KBM-7 (cell line): ENCODE results near the gene ADGB.
"Not testable (repeated sequence)": the region's sequence is repeated elsewhere in the genome, so short reads cannot be mapped to it uniquely, and the experiment has no call there.

ENCODE experiments used
- DNase-seq: peaks from one replicate; pipeline ENCODE4 v3.0.0-alpha.2; 2015
- in situ Hi-C: fragments of 300-500 bp; cut with MboI; formaldehyde crosslinking; loops from 2 replicates; pipeline ENCODE4 v1.14.3; 2020; ENCODE audit warnings: low sequenced_read_pairs, low pct_unique_long_range_greater_than_20kb, mixed read lengths

The ADGB gene

GRCh38 chr6:146709036-146709622, 110.4 kb downstream of the ADGB start:
- DNase-seq, result no peak
- in situ Hi-C loops, result no loop called here

DNA sequence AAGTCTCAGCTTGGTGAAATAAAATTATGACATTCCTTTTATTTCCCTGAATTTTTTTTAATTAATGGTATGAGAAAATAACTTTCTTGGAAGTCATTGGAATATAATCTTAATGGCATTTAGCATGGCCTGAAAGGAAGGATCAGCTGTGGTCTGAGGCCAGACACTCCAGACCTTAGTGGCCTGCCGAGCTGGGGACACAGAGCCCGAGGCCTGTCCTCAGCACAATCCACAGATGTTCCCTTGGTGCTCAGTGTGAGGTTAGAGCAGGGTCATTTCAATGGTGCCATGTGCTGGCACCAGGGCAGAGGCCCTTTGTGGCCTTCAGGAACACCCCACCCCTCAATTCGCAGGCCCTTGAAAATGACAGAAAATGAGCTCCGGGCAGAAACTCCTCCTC, 120.6 kb downstream of the ADGB start:
- in situ Hi-C loops, result no loop called here
- DNase-seq, result no peak

DNA sequence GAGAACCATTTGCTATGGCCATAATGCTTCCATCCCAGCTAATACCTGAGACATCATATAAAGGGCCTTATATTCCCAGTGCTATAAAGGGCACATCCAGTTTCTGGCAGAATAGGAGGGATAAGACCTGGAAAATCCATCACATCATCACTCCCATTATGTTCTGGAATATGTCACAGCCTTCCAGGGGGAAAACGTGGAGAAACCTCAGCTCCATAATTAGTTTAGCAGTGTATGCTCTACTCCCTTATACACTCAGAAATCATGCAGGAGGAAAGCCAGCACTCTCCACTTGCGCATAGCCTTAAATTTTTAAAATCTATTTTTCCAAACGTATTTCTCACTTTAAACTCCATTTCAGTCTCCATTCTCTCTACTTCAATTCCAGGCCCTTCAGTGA, 140.9 kb downstream of the ADGB start:
- in situ Hi-C loops, result no loop called here
- DNase-seq, result no peak

DNA sequence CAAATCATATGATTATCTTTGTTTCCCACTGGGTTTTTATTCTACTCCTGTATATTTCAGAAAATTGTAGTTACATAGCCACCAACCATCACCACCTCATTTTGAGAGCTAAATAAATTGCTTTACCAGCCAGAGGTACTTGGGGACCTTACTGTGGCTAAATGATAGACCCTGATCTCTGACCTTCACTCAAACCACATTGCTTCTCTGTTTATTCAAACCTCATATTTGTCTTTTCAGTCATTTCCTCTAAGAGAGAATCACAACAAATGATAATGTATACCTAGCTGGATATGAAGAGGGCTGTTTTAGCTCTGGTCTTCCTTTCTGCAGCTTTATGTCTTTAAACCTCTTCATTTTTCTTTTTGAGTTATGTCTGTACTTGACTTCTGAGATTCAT, 142.8 kb downstream of the ADGB start:
- in situ Hi-C loops, result no loop called here
- DNase-seq, result no peak

DNA sequence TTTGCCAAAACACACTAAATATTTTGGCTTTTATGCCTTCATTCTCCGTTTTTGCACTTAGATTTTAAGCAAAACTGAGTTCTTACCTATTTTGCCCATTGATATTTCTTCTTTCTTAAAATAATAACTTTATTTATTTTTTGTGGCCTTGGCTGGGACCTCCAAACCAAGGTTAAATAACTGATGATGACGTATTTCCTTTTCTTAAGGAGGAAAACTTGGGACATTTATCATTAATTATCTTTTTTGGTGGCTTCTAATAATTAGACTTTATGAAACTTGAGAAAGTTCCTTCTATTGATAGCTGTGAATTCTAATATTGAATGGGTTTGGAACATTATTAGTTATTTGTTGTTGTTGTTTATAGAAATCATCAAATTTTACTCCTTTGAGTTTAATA, 154.5 kb downstream of the ADGB start:
- DNase-seq, result no peak
- in situ Hi-C loops, result no loop called here

DNA sequence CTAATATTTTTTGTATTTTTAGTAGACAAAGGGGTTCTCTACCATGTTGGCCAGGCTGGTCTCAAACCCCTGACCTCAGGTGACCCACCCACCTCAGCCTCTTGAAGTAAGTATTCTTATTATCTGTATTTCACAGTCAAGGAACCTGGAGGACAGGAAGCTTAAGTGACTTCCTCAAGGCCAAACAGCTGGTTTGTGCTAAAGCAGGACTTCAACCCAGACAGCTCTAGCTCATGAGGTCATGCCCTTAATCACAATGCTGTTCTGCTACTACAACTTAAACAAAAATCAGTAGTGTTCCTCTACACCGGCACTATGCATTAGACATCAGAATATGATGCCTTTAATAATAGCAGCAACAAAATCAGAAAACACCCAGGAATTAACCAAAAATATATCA, 168.9 kb downstream of the ADGB start:
- no peak for DNase-seq

GRCh38 chr6:146768722-146769121, 169.9 kb downstream of the ADGB start:
- in situ Hi-C loops, result no loop called here
- no peak for DNase-seq

More for the DNA sequence above, 168.9 kb downstream of the ADGB start:
- in situ Hi-C loops, result no loop called here

DNA sequence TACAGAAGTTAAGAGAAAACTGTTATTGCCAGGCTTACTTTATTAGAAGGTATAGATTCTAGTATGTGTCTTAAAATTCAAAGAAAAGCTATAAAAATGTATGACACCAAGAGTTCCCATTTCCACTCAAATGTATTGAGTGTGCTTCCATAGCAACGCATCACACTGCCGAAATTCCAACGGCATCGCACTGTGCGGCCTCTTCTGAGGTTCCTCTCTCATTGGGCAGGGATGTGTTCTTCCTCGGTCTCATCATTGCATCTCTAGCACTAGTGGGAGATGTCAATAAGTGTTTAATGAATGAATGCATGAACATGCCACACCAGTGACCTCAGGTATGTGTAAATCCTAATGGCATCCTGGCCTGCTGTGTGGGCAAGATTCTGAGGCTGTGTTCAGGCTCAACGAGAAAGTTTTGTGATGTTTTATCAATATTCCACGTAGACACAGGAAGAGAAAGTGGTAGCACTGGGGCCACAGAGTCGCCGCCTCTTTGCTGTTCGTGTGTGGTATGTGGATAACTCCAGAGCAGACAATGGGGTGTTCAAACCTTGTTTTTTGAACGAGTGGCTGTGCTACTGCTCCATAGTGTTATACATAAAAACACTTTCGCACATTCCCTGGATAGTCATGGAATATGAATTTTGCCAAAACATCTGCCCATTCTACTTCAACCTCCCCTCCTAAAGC, 171.6 kb downstream of the ADGB start:
- in situ Hi-C loops, result no loop called here
- DNase-seq, result peak; percentile 33

DNA sequence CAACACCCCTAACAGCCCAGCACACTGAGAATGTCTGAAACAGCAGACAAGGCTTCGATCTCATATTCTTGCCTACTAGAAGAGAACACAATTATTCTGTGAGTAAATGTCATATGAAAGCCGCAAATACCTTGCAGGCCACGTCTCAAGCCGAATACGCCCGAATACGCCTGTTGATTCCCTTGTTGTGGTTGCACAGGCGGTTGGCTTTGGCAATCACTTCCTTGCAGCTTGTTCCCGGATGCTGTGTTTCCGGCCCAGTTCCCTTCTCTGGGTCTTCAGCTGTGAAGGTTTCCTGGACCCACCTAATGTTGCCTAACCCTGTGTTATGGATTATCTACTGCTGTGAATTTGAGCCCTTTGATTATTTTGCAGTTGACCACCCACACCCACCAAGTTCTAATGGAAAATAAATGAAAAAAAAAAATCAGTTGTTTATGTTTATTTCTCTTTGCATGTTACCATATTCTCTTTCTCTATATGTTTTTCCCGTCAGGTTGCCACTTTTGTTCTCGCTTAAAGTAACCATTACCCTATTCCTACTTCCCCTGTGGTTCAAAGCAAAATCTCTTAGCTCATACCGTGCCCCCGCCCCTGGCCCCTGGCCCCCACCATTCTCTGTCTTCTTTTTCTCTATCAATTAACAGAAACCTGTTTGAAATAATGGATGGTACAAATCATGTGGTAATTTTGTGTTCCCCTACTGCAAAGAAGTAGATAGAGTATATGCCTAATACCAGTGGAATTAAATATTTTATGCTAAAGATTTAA, 172.4 kb downstream of the ADGB start:
- peak; percentile 94 for DNase-seq
- in situ Hi-C loops, result no loop called here

- in situ Hi-C loops, result no loop called here
- DNase-seq, result peak; percentile 31
Observed at GRCh38 chr6:146775220-146775619, 176.4 kb downstream of the ADGB start.

- DNase-seq, result no peak
- in situ Hi-C loops, result no loop called here
Observed at GRCh38 chr6:146781836-146782235, 183.1 kb downstream of the ADGB start.

- in situ Hi-C loops, result no loop called here
- peak; percentile 60 for DNase-seq
Observed at GRCh38 chr6:146785001-146785585, 186.3 kb downstream of the ADGB start.

- in situ Hi-C loops, result no loop called here
- no peak for DNase-seq
Observed at GRCh38 chr6:146787876-146788508, 189.2 kb downstream of the ADGB start.

DNA sequence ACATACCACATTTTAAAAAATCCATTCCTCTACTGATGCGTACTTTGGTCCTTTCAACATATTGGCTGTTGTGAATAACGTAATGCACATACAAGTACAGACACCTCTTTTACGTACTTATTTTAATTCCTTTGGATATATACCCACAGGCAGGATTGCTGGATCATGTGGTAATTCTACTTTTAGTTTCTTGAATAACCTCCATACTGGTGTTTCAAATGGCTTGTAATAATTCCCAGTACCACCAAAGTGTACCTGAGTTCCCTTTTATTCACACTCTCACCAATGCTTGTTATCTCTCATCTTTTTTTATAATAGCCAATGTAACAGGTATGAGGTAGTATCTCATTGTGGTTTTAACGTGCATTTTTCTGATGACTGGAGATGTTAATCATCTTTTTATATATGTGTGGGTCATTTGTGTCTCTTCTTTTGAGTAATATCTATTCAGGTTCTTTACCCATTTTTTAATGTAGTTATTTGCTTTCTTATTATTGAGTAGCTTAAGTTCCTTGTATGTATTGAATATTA, 191.9 kb downstream of the ADGB start:
- in situ Hi-C loops, result no loop called here
- DNase-seq, result no peak

DNA sequence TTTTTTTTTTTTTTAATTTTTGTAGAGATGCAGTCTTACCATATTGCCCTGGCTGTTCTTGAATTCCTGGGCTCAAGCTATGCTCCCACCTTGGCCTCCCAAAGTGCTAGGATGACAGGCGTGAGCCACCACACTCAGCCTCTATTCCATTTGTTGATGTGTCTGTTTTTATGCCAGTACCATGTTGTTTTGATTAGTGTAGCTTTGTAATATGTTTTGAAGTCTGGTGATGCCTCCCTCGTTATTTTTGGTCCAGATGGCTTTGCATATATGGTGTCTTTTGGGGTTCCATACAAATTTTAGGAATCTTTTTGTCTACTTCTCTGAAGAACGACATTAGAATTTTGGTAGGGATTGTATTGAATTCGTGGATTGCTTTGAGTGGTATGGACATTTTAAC, 193.2 kb downstream of the ADGB start:
- in situ Hi-C loops, result no loop called here
- no peak for DNase-seq

- in situ Hi-C loops, DNase-seq: not testable (repeated sequence)
Observed at GRCh38 chr6:146793218-146793617, 194.4 kb downstream of the ADGB start.

GRCh38 chr6:146795479-146796133, 196.8 kb downstream of the ADGB start:
- in situ Hi-C loops, result no loop called here
- DNase-seq, result no peak

- DNase-seq, in situ Hi-C loops: not testable (repeated sequence)
Observed at GRCh38 chr6:146803167-146803566, 204.4 kb downstream of the ADGB start.

DNA sequence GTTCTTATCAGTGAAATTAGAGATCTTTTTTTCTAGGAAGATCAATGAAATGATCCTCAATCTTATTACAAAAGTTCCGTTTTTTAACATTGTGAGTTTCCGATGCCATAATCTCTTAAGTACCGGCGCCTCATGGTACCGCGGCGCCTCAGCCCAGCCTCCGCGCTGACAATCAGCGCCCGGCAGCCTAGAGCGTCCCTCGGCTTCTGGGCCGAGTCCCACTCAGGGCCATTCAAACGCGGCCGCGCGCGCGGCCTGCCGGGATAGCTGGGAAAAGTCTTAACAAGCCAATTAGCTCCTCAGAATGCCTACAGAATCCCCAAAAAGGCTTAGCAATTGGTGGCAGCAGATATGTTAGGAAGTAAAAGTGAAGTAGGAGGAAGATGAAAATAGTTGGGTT, 204.8 kb downstream of the ADGB start:
- DNase-seq, result no peak
- in situ Hi-C loops, result no loop called here
